Measurements from ENCODE around the gene PTCH1. TPM values are rescaled to one million over a fixed set of nuclear protein-coding genes. Genes with fewer than 3 reads are reported as not detected.

PTCH1 gene
- total RNA-seq, result 2.6 and 5.7 TPM in 2 replicates

DNA sequence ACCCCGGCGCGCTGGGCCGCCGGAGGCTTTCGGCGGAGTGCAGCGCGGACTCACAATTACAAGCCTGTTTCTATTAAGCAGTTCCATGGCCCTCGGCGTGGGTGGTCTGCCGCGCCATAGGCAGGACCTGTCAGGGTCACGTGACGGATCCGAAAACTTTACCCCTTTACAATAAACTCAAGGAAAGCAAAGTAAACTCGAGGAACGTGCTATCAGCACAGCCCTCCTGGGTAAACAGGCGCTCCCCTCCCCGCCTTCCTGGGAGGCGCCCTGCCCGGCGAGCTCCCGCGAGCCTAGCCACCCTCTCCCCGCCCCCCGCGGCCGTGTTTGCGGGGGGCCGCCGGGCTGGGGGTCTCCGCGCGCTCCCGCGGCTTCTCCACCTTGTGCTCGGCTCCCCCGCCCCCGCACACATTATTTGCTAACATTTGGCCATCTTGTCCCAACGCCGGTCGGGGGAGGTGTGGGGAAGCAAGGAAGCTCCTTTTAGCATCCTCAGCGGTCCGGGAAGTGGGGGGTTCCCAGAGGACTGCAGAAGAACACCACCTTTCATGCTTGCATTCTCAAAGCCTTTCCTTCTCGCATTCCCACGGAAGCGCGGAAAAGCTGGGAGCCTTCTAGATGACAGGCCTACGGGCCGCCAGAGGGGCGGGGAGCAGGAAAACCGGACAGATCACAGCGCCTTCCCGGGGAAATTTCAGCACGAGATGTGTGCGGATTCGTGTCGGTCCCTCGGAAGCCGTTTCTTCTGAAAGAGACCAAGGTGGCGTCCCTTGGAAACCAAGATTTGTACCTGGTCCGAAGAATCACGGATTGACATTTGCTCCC is at the start of gene PTCH1:
PTCH1 (minus strand) TSS at position 238 of the 825 bp plus-strand sequence.

Other genes with a start within 250 kb of the PTCH1 start
- 5.7 and 7.8 TPM in 2 replicates for gene FANCC, start 199.3 kb downstream of the PTCH1 start, total RNA-seq